ENCODE results near the gene KLHL2.
"Not testable (repeated sequence)": the region's sequence is repeated elsewhere in the genome, so short reads cannot be mapped to it uniquely, and the experiment has no call there.

The KLHL2 gene, protein sequence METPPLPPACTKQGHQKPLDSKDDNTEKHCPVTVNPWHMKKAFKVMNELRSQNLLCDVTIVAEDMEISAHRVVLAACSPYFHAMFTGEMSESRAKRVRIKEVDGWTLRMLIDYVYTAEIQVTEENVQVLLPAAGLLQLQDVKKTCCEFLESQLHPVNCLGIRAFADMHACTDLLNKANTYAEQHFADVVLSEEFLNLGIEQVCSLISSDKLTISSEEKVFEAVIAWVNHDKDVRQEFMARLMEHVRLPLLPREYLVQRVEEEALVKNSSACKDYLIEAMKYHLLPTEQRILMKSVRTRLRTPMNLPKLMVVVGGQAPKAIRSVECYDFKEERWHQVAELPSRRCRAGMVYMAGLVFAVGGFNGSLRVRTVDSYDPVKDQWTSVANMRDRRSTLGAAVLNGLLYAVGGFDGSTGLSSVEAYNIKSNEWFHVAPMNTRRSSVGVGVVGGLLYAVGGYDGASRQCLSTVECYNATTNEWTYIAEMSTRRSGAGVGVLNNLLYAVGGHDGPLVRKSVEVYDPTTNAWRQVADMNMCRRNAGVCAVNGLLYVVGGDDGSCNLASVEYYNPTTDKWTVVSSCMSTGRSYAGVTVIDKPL

GRCh38 chr4:165207431-165208220 lies at the start of gene KLHL2:
Gene KLHL2, plus strand, starts transcription at chr4:165207561. Its CDS starts 316 bp downstream, at chr4:165207877.
- peak; percentile 71 for DNase-seq

GRCh38 chr4:165158762-165159161 lies 48.6 kb upstream of the KLHL2 start:
- DNase-seq, result no peak

- DNase-seq, result no peak
These were observed 43.1 kb upstream of the KLHL2 start for GRCh38 chr4:165164257-165164656.

GRCh38 chr4:165166872-165167271 lies 40.5 kb upstream of the KLHL2 start:
- not testable (repeated sequence) for DNase-seq

DNA sequence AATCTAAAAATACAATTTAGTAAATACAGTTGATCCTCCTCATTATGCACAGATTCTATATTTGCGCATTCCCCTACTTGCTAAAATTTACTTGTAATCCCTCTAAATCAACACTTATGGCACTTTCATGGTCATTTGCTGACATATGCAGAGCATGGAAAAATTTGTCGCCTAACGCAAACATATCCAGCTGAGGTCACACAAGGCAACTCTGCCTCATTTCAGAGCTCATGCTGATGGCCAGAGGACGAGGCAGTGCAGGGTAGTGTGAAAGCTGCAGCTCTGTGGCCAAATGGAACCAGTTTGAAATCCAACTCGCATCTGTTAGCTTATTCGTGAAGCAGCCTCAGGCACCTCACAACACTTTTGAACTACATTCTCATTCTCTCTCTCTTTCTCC lies 39.7 kb upstream of the KLHL2 start:
- no peak for DNase-seq

- DNase-seq, result no peak
These were observed 36.5 kb upstream of the KLHL2 start for GRCh38 chr4:165170819-165171218.

DNA sequence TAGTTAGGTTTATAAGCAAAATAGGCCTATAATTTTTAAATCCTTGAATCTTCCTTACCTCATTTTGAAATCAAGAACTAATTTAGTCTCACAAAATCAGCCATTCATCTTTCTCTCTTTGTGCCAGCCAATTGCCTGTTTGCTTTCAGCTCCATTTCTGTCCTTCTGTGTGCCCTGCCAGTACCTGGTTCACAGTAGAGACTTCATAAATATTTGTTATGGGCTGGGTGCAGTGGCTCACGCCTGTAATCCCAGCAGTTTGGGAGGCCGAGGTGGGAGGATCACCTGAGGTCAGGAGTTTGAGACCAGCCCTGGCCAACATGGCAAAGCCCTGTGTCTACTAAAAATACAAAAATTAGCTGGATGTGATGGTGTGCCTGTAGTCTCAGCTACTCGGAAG lies 31.9 kb upstream of the KLHL2 start:
- not testable (repeated sequence) for DNase-seq

GRCh38 chr4:165175879-165176278 lies 31.5 kb upstream of the KLHL2 start:
- DNase-seq, result no peak

GRCh38 chr4:165177725-165178666 lies 29.4 kb upstream of the KLHL2 start:
- DNase-seq, result no peak

DNA sequence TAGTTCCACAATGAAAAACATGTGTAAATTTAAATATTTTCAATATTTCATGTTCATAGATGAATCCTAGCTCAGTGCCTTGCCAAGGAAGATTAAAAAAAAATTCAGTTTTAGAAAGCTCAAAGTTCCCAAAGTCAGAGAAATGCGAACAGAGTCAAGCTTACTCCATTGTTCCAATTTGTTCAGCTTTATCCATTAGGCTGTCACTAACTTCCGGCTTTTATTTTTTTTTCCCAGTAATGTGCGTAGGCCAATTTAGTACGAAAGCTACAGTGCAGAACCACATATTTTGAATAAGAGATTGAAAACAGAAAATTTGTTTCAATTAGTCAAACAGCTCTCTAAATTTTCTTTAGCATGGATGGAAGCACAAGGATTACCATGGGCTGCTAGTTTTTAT lies 23.1 kb upstream of the KLHL2 start:
- no peak for DNase-seq

DNA sequence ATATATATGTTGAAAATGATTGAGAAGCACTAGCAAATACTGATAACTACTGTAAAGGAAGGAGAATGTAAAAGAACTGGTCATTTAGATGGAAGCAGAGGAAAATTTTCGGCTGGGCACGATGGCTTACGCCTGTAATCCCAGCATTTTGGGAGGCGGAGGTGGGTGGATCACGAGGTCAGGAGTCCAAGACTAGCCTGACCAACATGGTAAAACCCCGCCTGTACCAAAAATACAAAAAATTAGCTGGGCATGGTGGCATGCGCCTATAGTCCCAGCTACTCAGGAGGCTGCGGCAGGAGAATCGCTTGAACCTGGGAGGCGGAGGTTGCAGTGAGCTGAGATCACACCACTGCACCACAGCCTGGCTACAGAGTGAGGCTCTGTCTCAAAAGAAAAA lies 22.4 kb upstream of the KLHL2 start:
- not testable (repeated sequence) for DNase-seq

- DNase-seq, result no peak
These were observed 21.9 kb upstream of the KLHL2 start for GRCh38 chr4:165185448-165185847.

GRCh38 chr4:165190591-165191347 lies 16.6 kb upstream of the KLHL2 start:
- DNase-seq, result no peak

DNA sequence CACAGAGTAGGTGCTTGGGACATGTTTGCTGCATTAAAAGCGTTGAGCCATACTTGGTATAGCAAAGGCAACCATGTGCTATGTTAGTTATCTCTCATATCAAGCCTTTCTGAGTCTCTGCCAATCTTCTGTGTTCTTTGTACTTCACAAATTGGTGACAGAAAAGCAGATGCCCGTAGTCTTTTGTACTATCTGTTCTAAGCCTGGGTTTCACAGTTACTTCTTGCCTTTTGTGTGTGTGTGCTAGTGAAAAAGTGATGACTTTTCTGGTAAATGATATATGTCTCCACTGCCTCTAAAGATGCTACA lies 16.1 kb upstream of the KLHL2 start:
- DNase-seq, result no peak

- no peak for DNase-seq
These were observed 15.4 kb upstream of the KLHL2 start for GRCh38 chr4:165191814-165192499.

DNA sequence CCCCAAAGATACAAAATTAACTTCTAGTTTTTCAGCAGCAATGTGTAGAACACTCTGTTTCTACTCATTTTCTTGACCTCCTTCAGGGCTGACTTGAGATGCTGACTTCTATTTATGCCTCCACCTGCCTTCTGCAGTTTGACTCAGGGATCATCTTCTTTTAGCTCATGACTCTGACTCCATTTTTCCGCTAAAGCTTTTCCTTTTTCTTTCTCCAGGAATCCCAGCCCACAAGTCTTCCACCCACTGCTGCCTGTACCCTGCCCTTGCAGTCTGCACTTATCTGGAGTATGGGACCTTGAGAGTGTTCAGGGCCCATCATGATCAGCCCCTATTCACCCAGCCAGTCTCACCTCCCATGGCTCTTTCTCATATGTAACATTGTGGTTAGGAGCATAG lies 14.9 kb upstream of the KLHL2 start:
- DNase-seq, result no peak

DNA sequence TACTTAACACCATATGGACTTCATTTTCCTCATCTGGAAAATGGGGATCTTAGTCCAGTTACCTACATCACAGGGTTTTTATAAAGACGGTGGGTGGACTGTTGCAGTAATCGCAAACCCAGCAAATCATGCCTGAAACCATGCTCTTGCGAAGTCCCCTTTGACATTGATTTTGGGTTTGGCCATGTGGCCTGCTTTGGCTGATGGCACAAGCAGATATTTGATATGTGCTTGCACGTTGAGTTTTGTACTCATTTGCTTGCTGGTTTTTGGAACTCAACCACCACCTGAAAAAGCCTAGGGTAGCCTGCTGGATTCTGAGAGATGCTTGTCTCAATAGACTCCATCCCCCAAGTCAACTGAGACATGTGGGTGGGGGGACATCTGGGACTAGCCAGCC lies 14.4 kb upstream of the KLHL2 start:
- DNase-seq, result no peak

- DNase-seq, result no peak
These were observed 13.0 kb upstream of the KLHL2 start for GRCh38 chr4:165194368-165194767.

- DNase-seq, result no peak
These were observed 9.0 kb upstream of the KLHL2 start for GRCh38 chr4:165198329-165198728.

DNA sequence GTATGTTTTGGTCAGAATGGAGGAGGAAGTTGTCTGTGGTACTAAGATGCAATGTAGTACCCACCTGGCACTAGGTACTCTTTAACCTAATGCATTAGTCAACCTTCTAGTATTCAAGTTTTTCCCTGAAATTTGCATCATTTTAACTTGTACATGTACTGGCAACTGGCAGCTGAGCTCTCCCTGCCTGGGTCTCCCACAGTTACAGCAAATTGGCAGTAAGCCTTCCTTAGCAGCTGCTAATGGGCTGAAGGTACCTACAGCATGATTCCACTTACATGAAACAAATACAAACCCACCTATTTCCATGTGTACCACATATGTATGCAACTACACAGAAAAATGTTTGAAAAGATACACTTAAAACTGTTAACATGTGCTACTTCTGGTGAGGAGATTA lies 8.1 kb upstream of the KLHL2 start:
- DNase-seq, result no peak

- no peak for DNase-seq
These were observed 7.6 kb upstream of the KLHL2 start for GRCh38 chr4:165199722-165200121.

Measured in COR-L47 (cell line).